HG02759 (cell line): Measurements from ENCODE around the gene GFER.

Source experiments
- ATAC-seq: cut with Tn5 transposase; IDR thresholded peaks from one replicate; pipeline ENCODE4 v1.9.1; 2021; ENCODE audit warnings: mild to moderate bottlenecking, moderate library complexity; ENCODE audit not compliant: unreplicated experiment

The GFER gene

GRCh38 chr16:1974157-1975070, 9.6 kb upstream of the GFER start:
- no peak for ATAC-seq

- no peak for ATAC-seq
Measured at GRCh38 chr16:1975432-1976215, 8.4 kb upstream of the GFER start.

GRCh38 chr16:1976216-1976520, 7.8 kb upstream of the GFER start:
- ATAC-seq, result no peak

- ATAC-seq, result no peak
Measured at GRCh38 chr16:1976951-1977874, 6.8 kb upstream of the GFER start.

GRCh38 chr16:1977875-1978268, 6.1 kb upstream of the GFER start:
- no peak for ATAC-seq

- ATAC-seq, result no peak
Measured at GRCh38 chr16:1978476-1979120, 5.4 kb upstream of the GFER start.

GRCh38 chr16:1979271-1980029, 4.5 kb upstream of the GFER start:
- no peak for ATAC-seq

- no peak for ATAC-seq
Measured at GRCh38 chr16:1980030-1980769, 3.8 kb upstream of the GFER start.

- no peak for ATAC-seq
Measured at GRCh38 chr16:1980770-1981087, 3.3 kb upstream of the GFER start.

GRCh38 chr16:1981398-1981836, 2.6 kb upstream of the GFER start, which contains the start of gene NOXO1:
Gene NOXO1 (minus strand): TSS chr16:1981469. CDS start chr16:1981179, 290 bp downstream.
- ATAC-seq, result no peak

- no peak for ATAC-seq
Measured at GRCh38 chr16:1982013-1982433, 2.0 kb upstream of the GFER start.

GRCh38 chr16:1982991-1983543, 926 bp upstream of the GFER start:
- ATAC-seq, result no peak

GRCh38 chr16:1984347-1985225, 593 bp downstream of the GFER start:
- peak; percentile 14 for ATAC-seq

GRCh38 chr16:1985466-1986150, 1.6 kb downstream of the GFER start:
- ATAC-seq, result no peak

GRCh38 chr16:1987198-1987597, 3.2 kb downstream of the GFER start:
- ATAC-seq, result no peak

- ATAC-seq, result no peak
Measured at GRCh38 chr16:1989209-1990100, 5.5 kb downstream of the GFER start, which contains the start of gene SYNGR3. Gene SYNGR3 (plus strand): TSS chr16:1989970. CDS start chr16:1990103, 133 bp downstream.
